Ureter (tissue), 1 donor: Measurements from ENCODE around the gene MYT1. TPM values are rescaled to one million over a fixed set of nuclear protein-coding genes. Genes with fewer than 3 reads are reported as not detected.

Experiments used
- DNase-seq: peaks from one replicate; pipeline ENCODE4 v3.0.0-alpha.2; 2020; ENCODE audit warnings: low spot score
- total RNA-seq: library from RNA; stranded (reverse); gene quantifications from one replicate; pipeline ENCODE4 v1.2.4, GENCODE V29; 2023
- donor health status: DM: yes; HTN: yes; CAD: no.

Gene MYT1
- total RNA-seq, 1 donor from 2014 or later: 0.18 TPM

DNA sequence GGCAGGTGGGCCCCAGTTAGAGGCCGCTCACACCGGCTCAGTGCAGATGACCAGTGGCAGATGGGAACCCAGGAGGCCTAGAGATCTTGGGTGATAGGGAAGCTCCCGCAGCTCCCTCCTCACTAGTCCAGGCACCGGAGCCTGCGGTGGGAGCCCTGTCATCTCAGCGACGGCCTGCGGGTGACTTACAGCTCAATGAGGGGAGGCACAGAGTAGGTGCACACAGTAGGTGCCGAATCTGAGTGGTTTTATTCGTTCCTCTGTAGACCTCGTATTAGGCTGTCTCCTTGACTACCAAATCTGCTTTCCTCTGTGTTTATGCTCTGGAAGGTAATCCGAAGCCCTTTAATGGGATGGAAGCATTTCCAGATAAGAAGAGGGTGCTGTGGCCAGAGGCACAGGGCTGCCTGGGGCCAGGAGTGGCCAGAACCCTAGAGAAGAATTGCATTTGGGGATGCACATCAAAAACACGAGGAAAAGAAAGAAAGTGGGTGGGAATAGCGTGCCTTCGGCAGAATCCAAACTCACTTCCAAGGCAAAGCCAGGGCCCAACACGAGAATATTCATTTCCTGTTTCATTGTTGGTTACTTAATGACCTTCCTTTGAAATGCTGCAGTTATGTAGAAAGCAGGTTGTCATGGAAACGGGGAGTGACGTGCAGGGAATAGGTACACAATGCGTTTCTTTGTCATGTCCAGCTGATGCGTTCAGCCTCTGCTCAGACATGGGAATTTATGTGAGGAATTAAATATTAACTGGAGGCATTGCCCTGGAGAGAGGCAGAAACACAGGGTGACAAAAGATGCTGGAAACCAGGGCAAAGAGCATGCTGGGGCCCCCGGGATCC, 24.7 kb downstream of the MYT1 start:
- no peak for DNase-seq

DNA sequence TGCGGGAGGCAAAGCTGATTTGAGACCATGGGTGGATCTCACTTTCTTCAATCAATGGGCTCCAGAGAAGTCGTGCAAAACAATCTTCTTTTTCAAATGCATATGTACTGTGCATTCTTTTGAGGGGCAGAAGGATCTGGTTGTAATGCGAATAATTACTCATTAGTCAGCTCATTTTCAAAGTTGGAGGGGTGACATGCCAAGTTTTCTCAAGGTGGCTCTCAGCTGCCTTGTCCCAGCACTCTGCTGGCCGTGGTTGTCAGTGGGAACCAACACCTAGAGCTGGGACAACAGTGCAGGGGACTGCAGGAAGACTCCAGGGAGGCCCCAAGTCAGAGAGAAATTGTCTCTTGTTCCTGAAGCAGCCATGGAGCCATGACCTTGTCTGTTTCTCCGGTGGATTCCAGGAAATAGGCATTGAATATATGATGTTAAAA, 25.3 kb downstream of the MYT1 start:
- DNase-seq: no peak

DNA sequence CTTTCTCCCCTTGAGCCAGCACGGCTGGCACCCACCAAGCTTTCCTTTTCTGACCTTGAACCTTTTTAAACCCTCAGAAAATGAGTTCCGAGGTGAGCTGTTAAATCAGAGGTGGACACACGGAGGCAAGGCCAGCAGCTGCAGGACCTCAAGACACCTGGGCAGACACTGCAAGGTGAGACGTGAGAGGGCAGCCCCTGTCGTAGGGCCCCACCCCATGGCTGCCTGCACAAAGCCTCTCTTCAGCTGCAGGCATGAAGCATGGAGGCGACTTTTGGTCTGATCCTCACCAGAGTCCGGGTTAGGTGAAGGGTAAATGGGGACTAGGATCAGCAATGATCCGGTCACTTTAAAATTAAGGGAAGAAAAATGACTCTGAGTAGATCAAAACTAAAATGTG, 25.7 kb downstream of the MYT1 start:
- DNase-seq: no peak

DNA sequence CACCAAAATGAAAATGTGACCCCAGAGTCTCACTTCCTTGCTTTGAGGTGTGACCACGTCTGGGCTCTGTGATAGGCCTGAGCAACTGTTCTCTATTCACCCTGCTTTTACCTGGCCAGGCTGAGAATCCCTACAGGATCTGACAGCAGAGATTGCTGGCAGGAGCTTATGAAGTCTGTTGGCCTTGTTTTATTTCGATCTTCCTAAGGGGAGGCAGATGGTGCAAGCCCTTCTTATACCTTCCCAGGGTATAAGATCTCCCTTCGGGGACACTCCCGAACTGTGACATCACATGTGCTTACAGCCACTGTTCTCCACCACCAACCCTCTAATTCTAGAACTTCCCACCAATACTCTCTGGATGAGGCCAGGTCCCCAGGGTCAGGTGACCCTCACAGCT, 26.8 kb downstream of the MYT1 start:
- DNase-seq: no peak

DNA sequence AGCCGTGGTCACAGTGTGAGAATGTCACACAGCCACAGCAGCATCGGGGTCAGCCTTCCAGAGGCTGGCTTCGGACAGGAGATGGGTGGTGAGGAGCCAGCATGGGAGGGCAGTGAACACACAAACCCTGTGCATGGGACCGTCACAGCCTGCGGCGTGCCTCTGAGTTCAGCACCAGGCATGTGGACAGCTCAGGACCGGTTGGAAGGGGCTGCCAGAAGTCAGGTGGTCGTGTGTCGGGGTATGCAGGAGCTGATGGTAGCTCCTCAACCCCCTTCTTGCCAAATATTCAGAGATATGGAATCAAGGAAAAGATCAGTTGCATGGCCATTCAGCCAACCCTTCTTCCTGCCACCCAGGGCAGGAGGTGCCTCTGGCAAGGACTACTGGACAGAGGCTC, 28.2 kb downstream of the MYT1 start:
- no peak for DNase-seq

DNA sequence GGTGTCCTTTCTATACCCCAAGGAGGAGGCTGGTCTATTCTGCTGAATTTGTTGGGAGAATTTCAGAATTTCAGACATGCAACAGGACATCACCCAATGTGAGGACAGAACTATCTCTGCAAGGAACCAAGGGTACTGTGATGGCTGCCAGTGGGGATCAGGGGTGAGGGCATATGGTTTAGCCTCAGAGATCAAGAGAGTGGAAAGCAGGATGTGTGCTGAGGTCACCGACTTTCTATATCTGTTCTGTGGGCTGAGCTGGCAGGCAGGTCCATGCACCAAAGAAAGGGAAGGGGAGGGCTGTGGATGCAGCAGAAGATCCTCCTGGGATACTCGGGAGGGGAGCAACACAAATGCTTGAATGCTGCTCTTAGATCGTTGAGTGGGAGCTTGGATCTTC, 28.8 kb downstream of the MYT1 start:
- DNase-seq: no peak

DNA sequence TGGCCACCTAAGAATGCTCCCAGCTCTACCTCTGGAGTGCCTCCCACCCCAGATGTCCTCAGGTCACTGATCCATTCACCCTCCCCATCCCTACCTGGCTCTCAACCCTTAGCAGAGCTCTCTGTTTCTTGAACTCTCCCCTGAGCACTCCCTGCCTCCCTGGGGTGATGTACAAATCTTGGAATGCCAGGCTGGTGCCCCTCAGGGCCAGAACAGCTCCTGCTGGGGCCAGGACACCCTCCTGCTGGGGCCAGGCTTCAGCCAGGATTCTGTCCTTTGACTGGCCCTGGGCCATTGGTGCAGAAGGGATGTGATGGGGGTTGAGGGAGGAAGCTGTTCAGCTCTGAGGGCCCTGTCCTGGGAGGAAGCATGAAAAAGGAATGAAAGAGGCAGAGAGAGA, 30.0 kb downstream of the MYT1 start:
- DNase-seq: no peak

DNA sequence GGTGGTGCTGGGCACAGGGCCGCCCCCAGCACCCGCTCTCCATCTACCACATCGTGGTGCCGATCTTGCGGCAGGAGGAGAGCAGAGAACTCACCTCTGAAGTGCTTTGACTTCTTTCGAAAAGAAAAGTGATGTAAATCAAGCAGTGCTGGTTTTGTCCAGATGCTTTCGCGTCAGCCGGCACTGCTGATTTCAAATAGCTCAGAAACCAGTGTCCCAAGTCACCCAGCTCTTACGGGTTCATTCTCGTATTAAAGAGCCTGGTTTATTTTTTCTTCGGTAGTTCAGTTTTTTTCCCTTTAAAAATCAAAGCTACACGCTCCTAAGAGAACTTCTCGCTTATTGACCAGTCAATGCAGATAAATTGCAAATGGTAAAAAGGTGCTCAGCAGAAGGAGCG, 32.1 kb downstream of the MYT1 start:
- DNase-seq: no peak

DNA sequence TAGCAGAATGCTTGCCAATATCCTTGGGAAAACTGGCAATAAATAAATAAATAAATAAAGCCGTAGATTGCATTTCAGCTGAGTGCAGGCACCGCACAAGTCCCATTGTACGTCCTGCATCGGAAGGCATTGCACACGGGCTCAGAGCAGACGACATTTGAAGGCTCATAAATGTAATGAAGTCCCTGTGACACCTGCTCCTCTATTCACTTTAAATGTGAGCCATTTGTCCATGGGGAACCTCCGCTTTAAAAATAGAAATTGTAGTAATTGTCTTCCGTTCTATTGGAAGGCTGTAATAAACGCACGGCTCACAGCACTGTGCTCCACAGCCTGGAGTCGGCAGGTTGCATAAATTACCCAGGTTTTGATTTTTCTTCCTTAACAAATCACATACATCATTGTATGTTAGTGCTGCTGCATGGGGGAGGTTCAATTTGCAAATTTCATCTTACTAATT, 32.6 kb downstream of the MYT1 start:
- DNase-seq: no peak

DNA sequence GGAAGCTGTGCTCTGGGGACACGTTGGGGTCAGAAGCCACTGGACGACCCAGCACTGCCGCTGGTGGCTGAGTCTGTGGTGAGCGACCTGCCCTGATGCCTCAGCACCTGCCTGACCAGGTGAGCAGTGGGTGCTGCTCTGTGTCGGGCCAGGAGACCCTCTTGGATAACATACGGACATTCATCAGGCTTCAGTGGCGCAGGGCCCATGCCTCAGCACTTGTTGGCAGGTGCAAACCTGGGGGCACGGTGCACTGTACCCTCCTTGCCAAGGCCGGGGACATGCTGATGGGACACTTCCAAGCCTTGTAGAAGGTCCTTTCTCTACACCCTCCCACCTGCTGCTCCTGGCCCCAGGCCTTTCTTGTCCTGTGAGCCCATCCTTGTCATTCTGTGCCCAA, 34.1 kb downstream of the MYT1 start:
- no peak for DNase-seq

DNA sequence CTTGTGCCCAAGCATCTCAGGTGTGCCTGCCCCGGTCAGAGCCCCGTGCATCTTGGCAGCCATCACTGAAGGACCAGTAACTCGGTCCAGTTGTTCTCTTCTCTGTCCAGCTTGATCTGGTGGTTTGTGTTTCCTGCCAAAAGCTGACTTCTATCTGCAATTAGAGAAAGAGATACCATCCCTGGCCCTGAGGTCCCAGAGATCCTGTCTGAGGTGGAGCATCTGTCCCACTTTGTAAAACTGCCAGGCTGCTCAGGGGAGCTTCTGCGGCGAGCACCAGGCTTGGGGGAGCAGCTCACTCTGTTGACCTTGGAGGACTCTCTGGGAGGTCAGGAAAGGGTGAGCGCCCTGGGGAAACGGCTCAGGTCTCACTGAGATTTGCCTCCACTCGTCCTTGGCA, 35.1 kb downstream of the MYT1 start:
- DNase-seq: no peak

DNA sequence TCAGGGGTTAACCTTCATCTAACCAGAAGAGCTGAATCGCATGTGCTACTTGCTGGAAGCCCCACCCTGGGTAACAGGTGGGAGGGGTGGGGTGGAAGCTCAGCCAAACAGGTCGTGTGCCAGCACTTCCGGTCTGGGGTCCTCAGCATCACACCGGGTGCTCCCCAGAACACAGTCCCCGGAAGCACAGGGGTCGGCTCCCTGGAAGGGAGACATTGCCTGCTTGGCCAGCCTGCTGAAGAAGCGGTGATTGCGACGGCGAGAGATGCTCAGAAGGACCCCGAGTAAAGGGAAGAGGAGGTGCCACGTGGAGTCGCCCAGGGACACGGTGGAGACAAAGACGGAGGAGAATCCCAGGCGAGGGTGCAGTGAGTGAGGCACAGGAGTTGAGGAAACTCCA, 36.5 kb downstream of the MYT1 start:
- DNase-seq: no peak

DNA sequence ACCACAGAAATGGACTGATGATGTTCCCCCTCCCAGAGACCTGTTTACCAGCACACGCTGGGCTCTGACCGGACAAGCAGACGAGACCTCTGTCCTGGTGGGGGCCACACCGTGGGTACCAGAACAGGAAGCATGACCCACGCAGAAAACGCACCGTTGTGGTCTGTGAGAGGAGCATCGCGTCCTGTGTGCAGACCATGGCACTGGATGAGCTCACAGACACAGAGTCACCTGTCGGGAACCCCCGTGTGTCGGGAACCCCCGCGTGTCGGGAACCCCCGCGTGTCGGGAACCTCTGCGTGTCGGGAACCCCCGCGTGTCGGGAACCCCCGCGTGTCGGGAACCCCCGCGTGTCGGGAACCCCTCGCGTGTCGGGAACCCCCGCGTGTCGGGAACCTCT, 37.4 kb downstream of the MYT1 start:
- no peak for DNase-seq

DNA sequence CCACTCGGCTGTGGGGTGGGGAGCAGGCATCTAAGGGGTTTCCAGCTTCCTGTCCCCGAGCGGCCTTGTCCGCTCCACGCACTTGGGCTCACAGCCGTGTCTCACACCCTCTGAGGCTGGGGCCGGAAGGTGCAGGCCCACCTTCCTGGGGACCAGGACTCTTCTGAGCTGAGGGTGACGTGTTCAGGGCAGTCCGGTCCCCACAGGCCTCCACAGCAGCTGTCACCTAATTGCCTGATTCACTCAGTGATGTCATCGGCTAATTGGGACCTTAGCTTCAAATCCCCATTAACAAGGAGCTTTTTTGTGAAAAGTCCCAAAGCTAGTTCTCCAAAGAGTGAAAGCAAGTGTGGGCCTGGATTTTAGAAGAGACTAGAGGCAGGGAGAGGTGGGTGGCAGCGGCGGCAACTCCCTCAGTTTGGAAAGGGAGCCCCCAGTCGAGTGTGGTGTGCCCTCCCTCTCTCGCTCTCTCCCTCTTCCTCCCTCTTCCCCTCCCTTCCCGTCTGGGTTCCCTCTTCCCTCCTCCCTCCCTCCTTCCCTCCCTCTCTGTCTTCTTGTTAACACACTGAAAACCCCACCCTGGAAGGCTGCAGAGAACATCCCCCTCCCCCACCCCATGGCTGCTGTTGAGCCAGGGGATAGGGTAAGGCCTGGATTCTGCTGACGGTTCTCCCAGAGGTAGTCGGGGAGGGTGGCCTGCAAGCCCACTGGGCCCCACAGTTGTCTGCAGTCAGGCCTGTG, 39.0 kb downstream of the MYT1 start:
- DNase-seq: no peak

DNA sequence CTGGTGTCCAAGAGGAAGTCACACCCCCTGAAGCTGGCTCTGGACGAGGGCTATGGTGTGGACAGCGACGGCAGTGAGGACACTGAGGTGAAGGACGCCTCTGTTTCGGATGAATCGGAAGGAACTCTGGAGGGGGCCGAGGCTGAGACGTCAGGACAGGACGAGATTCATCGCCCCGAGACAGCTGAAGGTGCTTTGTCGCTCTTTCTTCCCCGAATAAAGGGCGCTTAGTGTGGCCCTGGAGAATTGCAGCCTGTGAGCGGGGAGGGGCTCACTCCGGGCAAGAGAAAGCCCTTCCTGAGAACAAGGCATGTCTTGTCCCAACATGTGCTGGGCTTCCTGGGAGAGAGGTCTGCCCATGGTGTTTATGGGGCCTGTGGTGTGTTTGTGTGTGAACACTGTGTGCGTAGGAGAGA, 41.4 kb downstream of the MYT1 start:
- DNase-seq: peak; percentile 59

DNA sequence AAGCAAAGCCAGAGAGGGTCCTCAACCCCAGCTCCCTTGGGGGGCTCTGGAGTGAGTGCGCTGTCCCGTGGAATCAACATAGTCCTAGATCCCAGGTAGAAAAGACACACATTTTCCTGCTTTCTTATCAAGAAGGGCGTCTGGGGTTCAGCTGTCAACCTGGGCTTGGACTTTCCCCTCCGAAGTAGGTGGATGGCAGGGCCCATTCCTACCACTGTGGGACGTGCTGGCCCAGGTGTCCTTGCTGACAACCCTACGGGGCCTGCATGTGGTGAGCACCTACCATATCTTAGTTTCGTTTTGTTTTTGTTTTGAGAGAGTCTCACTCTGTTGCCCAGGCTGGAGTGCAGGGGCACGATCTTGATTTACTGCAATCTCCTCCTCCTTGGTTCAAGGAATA, 42.4 kb downstream of the MYT1 start:
- no peak for DNase-seq

DNA sequence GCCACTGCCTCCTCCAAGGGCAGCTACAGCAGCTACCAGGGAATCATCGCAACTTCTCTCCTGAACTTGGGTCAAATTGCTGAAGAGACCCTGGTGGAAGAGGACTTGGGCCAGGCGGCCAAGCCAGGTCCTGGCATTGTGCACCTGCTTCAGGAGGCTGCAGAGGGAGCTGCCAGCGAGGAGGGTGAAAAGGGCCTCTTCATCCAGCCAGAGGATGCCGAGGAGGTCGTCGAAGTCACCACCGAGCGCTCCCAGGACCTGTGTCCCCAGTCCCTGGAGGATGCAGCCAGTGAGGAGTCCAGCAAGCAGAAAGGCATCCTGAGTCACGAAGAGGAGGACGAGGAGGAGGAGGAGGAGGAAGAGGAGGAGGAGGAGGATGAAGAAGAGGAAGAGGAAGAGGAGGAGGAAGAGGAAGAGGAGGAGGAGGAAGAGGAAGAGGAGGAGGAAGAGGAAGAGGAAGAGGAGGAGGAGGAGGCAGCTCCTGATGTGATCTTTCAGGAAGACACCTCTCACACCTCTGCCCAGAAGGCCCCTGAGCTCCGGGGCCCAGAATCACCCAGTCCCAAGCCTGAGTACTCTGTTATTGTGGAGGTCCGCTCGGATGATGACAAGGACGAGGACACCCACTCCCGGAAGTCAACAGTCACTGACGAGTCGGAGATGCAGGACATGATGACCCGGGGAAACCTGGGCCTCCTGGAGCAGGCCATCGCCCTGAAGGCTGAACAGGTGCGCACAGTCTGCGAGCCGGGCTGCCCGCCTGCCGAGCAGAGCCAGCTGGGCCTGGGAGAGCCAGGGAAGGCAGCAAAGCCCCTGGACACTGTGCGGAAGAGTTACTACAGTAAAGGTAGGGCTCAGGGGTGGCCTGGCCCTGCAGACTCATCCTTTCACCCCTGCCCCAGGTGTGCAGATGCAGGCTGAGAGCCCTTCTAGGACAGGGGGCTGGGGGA, 43.7 kb downstream of the MYT1 start:
- no peak for DNase-seq

DNA sequence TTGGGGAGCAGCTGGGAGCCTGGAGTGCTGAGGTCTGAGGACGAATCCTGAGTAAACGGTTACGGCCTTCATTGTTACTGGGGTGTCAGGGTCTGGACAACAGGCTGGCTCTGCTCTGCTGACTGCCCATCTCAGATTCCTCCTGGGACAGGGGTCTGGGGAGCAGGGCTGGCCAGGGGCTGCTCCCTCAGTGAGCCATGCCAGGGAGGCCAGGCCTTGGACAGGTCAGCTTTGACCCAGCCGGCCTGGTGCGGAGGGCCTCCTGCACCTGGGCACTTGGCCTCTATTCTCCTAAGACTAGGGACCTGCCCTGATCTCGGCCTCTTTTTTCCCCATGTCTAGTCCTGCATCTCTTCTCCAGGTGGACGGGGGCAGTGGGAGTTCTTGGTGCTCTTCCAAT, 44.9 kb downstream of the MYT1 start:
- DNase-seq: no peak

DNA sequence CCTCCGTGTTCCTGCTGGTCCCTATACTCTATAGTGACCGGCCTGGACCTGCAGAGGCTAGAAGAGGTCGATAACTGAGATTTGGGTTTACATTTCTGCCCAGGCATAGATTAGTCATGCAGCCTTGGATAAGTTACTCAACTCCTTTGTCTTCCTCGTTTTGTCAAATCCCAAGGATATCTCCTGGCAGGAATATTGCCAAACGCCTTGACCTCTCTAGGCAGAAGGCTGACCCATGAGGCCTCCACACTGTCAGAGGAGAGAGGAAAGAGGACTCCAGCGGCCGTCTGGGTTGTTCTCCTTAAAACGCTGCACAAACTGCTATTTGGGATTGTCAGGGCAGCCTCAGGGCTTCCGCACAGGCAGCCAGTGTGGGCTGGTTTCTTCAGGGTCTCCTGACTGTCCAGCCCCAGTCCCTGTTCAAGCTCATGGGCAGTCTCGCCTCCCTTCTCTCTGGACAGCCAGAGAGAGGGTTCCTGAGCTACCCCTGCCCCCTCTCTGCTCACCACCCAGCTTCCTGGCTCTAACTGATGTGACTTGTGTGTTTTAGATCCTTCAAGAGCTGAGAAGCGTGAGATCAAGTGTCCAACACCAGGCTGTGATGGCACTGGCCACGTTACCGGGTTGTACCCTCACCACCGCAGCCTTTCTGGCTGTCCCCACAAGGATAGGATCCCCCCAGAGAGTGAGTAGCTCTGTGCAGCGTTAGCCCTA, 46.6 kb downstream of the MYT1 start:
- DNase-seq: no peak

DNA sequence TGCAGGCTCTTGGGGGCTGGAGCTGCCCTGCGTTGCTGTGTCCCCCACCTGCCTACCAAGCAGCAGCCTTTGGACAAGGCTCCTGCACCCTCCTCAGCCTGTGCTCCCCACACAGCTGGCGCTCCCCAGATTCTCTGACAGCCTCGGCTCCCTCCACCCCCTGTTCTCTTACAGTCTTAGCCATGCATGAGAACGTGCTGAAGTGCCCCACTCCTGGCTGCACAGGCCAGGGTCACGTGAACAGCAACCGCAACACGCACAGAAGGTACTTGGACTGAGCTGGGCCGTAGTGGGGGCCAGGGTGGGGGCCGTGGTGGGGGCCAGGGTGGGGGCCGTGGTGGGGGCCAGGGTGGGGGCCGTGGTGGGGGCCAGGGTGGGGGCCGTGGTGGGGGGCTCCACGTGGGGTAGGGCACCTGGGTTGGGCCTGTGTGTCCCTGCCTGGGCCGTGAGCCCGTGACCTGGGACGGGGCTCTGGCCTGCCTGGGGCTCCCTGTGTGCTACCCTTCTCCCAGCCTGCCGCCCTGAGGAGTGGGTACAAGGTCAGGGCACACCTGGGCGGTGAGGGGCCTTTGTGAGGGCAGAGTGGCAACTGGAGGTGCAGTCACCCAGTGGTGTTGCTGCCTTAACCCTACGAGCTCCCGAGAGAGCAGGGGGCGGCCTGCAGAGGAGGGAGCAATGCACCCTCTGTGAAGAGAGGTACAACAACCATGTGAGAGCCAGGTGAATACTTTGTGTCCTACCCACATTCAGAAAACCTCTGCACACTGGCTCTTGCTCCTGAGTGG, 47.8 kb downstream of the MYT1 start:
- no peak for DNase-seq

DNA sequence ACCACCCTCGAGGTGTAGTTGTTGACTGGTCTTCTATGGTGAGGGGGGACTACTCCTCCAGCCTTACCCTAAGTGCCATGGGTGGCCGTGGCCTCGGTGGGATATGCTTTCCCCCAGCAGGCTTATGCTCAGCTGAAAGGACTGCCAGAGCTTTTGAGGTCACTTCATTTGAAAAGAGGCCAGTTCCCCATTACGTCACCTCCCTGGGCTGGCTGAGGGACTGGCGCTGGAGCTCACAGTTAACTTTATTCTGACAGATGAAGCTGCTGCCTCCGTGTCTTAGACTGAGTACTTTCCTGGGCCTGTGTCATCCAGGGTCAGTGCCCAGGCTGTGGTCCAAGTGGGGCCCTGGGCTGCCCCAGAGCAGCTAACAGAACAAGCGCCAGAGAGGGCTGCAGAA, 48.5 kb downstream of the MYT1 start:
- DNase-seq: peak; percentile 67
